Thoracic aorta endothelial cell (primary cell): ENCODE measurements around the gene ITPK1. TPM values are rescaled to one million over a fixed set of nuclear protein-coding genes. Genes with fewer than 3 reads are reported as not detected.

Source experiments
- total RNA-seq: library from RNA; depleted of rRNA; stranded (reverse); fragments of >200 nt; gene quantifications from 2 replicates; pipeline ENCODE4 v1.2.3, GENCODE V29; 2012

The ITPK1 gene
- 20.7 and 34.9 TPM in 2 replicates for total RNA-seq

DNA sequence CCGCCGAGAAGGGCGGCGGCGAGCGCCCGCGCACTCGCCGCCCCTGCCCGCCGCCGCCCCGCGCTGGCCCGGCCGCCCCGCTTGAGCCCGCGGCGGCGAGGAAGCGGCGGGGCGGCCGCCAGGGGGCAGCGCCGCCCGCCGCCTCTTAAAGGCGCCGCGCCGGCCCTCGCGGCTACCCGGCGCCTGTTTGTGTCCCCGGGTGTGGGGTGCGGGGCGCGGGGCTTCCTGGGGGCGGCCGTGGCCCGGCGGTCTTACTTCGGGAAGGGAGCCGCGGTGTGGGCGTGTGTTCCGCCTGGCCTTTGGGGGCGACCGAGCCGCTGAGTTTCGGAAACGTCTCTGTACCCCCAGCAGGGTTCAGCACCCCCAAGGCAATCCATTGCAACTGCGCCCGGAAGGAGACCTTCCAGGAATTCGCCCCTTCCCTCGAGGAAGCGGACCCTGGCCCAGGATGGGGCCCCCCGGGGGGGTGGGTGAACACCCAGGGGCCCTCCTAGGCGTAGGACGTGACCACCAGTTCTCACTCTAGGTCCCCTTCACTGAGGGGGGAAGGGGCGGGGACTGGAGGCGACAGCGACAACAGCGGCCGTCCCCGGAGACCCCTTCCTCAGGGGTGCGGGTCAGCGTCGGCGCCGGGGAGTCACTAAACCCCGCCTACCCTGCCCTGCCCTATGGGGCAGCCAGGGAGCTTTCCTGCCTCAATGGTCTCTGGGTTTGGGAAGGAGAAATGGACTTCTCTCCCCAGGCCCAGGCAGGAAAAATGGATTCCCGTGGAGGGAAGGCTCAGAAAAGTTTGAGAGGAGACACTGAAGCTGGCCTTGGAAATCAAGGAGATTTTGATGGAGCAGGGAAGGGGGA, at the start of gene ITPK1:
Gene ITPK1 (minus strand): TSS at position 105 of the 855 bp plus-strand sequence. CDS start 762 bp downstream, outside the sequence.

DNA sequence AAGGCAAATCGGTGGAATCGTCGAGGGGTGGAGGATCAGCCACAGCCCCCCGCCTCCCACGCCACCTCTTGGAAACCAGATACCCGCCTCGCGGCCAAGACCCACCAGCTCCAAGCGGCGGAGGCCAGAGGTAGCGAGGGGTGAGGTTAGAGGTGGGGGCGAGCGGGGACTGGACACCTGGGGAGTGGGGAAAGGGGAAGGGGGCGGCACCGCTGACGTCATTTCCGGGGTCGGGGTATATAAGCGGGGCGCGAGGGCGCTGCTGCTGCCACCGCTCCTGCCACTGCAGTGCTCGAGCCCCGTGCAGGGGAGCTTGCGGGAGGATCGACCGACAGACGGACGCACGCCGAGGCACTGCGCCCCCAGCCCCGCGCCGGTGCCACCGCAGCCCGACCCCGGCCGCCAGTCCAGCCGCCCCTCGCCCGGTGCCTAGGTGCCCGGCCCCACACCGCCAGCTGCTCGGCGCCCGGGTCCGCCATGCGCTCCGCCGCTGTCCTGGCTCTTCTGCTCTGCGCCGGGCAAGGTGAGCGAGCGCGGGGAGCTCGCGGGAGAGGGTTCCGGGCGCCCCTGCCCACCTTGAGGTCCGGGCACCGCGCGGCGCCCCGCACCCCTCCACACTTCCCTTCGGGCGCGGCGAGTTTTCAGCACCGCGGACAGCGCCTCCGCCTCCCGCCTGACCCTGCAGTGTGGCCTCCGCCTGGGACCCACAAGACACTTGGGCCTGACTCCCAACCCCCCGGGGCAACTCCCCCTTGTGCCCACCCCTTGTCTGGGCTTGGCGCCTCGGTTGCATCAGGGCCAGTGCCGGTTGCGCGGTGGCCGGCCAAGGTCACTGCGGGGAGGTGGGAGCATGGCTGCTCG, 192.6 kb downstream of the ITPK1 start, which contains the start of gene CHGA:
Gene CHGA (plus strand): TSS at position 268 of the 861 bp plus-strand sequence. CDS start 210 bp downstream, at position 478.

Other genes with a start within 250 kb of the ITPK1 start
- gene CHGA, start 192.8 kb downstream of the ITPK1 start, total RNA-seq, result not detected in 2 replicates
- gene MOAP1, start 69.0 kb upstream of the ITPK1 start, total RNA-seq, result 14.6 and 15.7 TPM in 2 replicates
- gene LYSET, start 69.4 kb upstream of the ITPK1 start, total RNA-seq, result 14.4 and 14.8 TPM in 2 replicates
- gene GON7, start 91.1 kb upstream of the ITPK1 start, total RNA-seq, result 26.4 and 29.5 TPM in 2 replicates
- 38.0 and 44.4 TPM in 2 replicates for gene UBR7, start 91.3 kb upstream of the ITPK1 start, total RNA-seq
- gene BTBD7, start 217.1 kb upstream of the ITPK1 start, total RNA-seq, result 50.5 and 55.3 TPM in 2 replicates
- not detected in 2 replicates for gene COX8C, start 231.3 kb upstream of the ITPK1 start, total RNA-seq